Activated T-cell treated with anti-CD3 and anti-CD28 coated beads, Interleukin-2, amount 50 U/mL, for 4 hours (primary cell): ENCODE results near the gene TMEM117. TPM values are rescaled to one million over a fixed set of nuclear protein-coding genes. Genes with fewer than 3 reads are reported as not detected.
"Not testable (repeated sequence)": the region's sequence is repeated elsewhere in the genome, so short reads cannot be mapped to it uniquely, and the experiment has no call there.

Experiments
- ATAC-seq, 2 donors: fragments of 200-7000 bp; cut with Tn5 transposase; one replicate each; pipeline ENCODE4 v1.10.0; 2021
- DNase-seq: peaks from one replicate; pipeline ENCODE4 v3.0.0-alpha.2; 2020
- H3K27me3 Mint-ChIP-seq: one replicate; pipeline ENCODE4 v1.8.0; 2021; ENCODE audit warnings: low read depth, mixed read lengths
- H3K36me3 Mint-ChIP-seq: one replicate; pipeline ENCODE4 v1.8.0; 2022; ENCODE audit warnings: mixed read lengths; ENCODE audit not compliant: insufficient read depth
- H3K4me1 Mint-ChIP-seq: one replicate; pipeline ENCODE4 v1.8.0; 2021; ENCODE audit warnings: low read depth, mixed read lengths
- H3K4me3 Mint-ChIP-seq: one replicate; pipeline ENCODE4 v1.8.0; 2021; ENCODE audit warnings: mild to moderate bottlenecking, moderate library complexity, mixed read lengths
- H3K9me3 Mint-ChIP-seq: one replicate; pipeline ENCODE4 v1.8.0; 2021; ENCODE audit warnings: mixed read lengths
- total RNA-seq, 3 donors: library from RNA; stranded (reverse); gene quantifications; one replicate each; pipeline ENCODE4 v1.2.1, GENCODE V29; 2021

The TMEM117 gene
- total RNA-seq, 3 donors from 2014 or later = 1.4 to 2.0 (median 1.4) TPM

GRCh38 chr12:43824207-43824775 is 11.6 kb upstream of the TMEM117 start:
- Mint-ChIP-seq H3K27me3 (peaks cover 2% of the 10 kb centered on the region), H3K4me3 (no peak overlapping the region), H3K36me3 (no peaks in the 10 kb centered on the region), H3K9me3 (no peaks in the 10 kb centered on the region), H3K4me1 (no peaks in the 10 kb centered on the region)
- ATAC-seq = no peak
- DNase-seq = no peak

- Mint-ChIP-seq H3K4me3 (no peak overlapping the region), H3K4me1 (peaks cover 6% of the 10 kb centered on the region), H3K27me3 (no peaks in the 10 kb centered on the region), H3K36me3 (no peaks in the 10 kb centered on the region), H3K9me3 (no peaks in the 10 kb centered on the region)
- no peak for ATAC-seq
- DNase-seq = no peak
Observed at GRCh38 chr12:43826681-43827080, 9.2 kb upstream of the TMEM117 start.

- Mint-ChIP-seq H3K36me3 (no peaks in the 10 kb centered on the region), H3K4me3 (no peak overlapping the region), H3K4me1 (peaks cover 10% of the 10 kb centered on the region), H3K9me3 (no peaks in the 10 kb centered on the region), H3K27me3 (no peaks in the 10 kb centered on the region)
- DNase-seq = no peak
- ATAC-seq = no peak
Observed at GRCh38 chr12:43827093-43827492, 8.8 kb upstream of the TMEM117 start.

GRCh38 chr12:43832463-43833168 is 3.3 kb upstream of the TMEM117 start:
- Mint-ChIP-seq H3K4me3 (no peak overlapping the region), H3K9me3 (no peaks in the 10 kb centered on the region), H3K4me1 (peaks cover 39% of the 10 kb centered on the region), H3K36me3 (no peaks in the 10 kb centered on the region), H3K27me3 (no peaks in the 10 kb centered on the region)
- ATAC-seq (peak in 1 of 2 donors; percentile 12), DNase-seq (no peak)

- DNase-seq (no peak), ATAC-seq (peak; percentile 5 to 6)
- Mint-ChIP-seq H3K36me3 (peaks cover 2% of the 10 kb centered on the region), H3K4me1 (peaks cover 52% of the 10 kb centered on the region), H3K9me3 (no peaks in the 10 kb centered on the region), H3K27me3 (no peaks in the 10 kb centered on the region), H3K4me3 (peak overlapping the region; percentile 78)
Observed at GRCh38 chr12:43835264-43835655, 621 bp upstream of the TMEM117 start.

- peaks cover 2% of the 10 kb centered on the region for H3K36me3 Mint-ChIP-seq
- ATAC-seq (peak in 1 of 2 donors; percentile 8), DNase-seq (peak; percentile 14)
- H3K4me1 Mint-ChIP-seq = peaks cover 48% of the 10 kb centered on the region
- no peaks in the 10 kb centered on the region for H3K27me3 Mint-ChIP-seq
- H3K4me3 Mint-ChIP-seq = peak overlapping the region; percentile 79
- H3K9me3 Mint-ChIP-seq = no peaks in the 10 kb centered on the region
Observed at GRCh38 chr12:43836475-43836989, 651 bp downstream of the TMEM117 start.

- Mint-ChIP-seq H3K9me3 (no peaks in the 10 kb centered on the region), H3K4me1 (peaks cover 23% of the 10 kb centered on the region), H3K27me3 (no peaks in the 10 kb centered on the region), H3K4me3 (no peak overlapping the region), H3K36me3 (peaks cover 2% of the 10 kb centered on the region)
- ATAC-seq (no peak), DNase-seq (no peak)
Observed at GRCh38 chr12:43840338-43840737, 4.5 kb downstream of the TMEM117 start.

- no peak for ATAC-seq
Observed at GRCh38 chr12:43841253-43841652, 5.4 kb downstream of the TMEM117 start.

GRCh38 chr12:43842259-43842658 is 6.4 kb downstream of the TMEM117 start:
- no peaks in the 10 kb centered on the region for H3K27me3 Mint-ChIP-seq
- H3K9me3 Mint-ChIP-seq = peaks cover 2% of the 10 kb centered on the region
- peaks cover 14% of the 10 kb centered on the region for H3K4me1 Mint-ChIP-seq
- peaks cover 13% of the 10 kb centered on the region for H3K36me3 Mint-ChIP-seq
- DNase-seq (no peak), ATAC-seq (no peak)
- H3K4me3 Mint-ChIP-seq = no peak overlapping the region

More at GRCh38 chr12:43841253-43841652, 5.4 kb downstream of the TMEM117 start:
- Mint-ChIP-seq H3K27me3 (no peaks in the 10 kb centered on the region), H3K36me3 (peaks cover 7% of the 10 kb centered on the region), H3K4me1 (peaks cover 22% of the 10 kb centered on the region), H3K9me3 (no peaks in the 10 kb centered on the region), H3K4me3 (no peak overlapping the region)
- no peak for DNase-seq

GRCh38 chr12:43847425-43848225 is 11.7 kb downstream of the TMEM117 start:
- not testable (repeated sequence) for ATAC-seq, H3K4me3 Mint-ChIP-seq, H3K4me1 Mint-ChIP-seq, H3K27me3 Mint-ChIP-seq, H3K9me3 Mint-ChIP-seq, DNase-seq
- H3K36me3 Mint-ChIP-seq = peaks cover 26% of the 10 kb centered on the region

GRCh38 chr12:43848226-43848507 is 12.3 kb downstream of the TMEM117 start:
- DNase-seq (no peak), ATAC-seq (no peak)
- H3K9me3 Mint-ChIP-seq = peaks cover 10% of the 10 kb centered on the region
- peaks cover 5% of the 10 kb centered on the region for H3K4me1 Mint-ChIP-seq
- H3K4me3 Mint-ChIP-seq = no peak overlapping the region
- no peaks in the 10 kb centered on the region for H3K27me3 Mint-ChIP-seq
- peaks cover 26% of the 10 kb centered on the region for H3K36me3 Mint-ChIP-seq

- H3K9me3 Mint-ChIP-seq = peaks cover 10% of the 10 kb centered on the region
- ATAC-seq (no peak), DNase-seq (no peak)
- peaks cover 5% of the 10 kb centered on the region for H3K4me1 Mint-ChIP-seq
- no peaks in the 10 kb centered on the region for H3K27me3 Mint-ChIP-seq
- H3K4me3 Mint-ChIP-seq = no peak overlapping the region
- H3K36me3 Mint-ChIP-seq = peaks cover 26% of the 10 kb centered on the region
Observed at GRCh38 chr12:43848786-43849185, 12.9 kb downstream of the TMEM117 start.

GRCh38 chr12:43852744-43853143 is 16.9 kb downstream of the TMEM117 start:
- H3K4me3 Mint-ChIP-seq = no peak overlapping the region
- H3K27me3 Mint-ChIP-seq = no peaks in the 10 kb centered on the region
- DNase-seq (no peak), ATAC-seq (no peak)
- H3K36me3 Mint-ChIP-seq = peaks cover 13% of the 10 kb centered on the region
- H3K4me1 Mint-ChIP-seq = peaks cover 1% of the 10 kb centered on the region
- peaks cover 3% of the 10 kb centered on the region for H3K9me3 Mint-ChIP-seq

- no peaks in the 10 kb centered on the region for H3K9me3 Mint-ChIP-seq
- no peak for DNase-seq
- no peaks in the 10 kb centered on the region for H3K27me3 Mint-ChIP-seq
- H3K4me1 Mint-ChIP-seq = no peaks in the 10 kb centered on the region
- H3K36me3 Mint-ChIP-seq = peaks cover 3% of the 10 kb centered on the region
- no peak overlapping the region for H3K4me3 Mint-ChIP-seq
- no peak for ATAC-seq
Observed at GRCh38 chr12:43856972-43857371, 21.1 kb downstream of the TMEM117 start.
